ENCODE results near the gene EYA4.

Gene EYA4

GRCh38 chr6:133245422-133245903 lies 4.3 kb downstream of the EYA4 start:
- Histone ChIP-seq H3K9me3 (ENCODE audit: low read depth, low read length) (no peaks in the 10 kb centered on the region), H3K9ac (ENCODE audit: insufficient read length) (no peak overlapping the region), H3K36me3 (ENCODE audit: insufficient read depth, low read length) (no peaks in the 10 kb centered on the region), H3K4me3 (no peak overlapping the region), H3K27ac (no peak overlapping the region)
- no peak for TF ChIP-seq FOXP2 (optimal IDR thresholded peaks at IDR 0.05; ENCODE audit: control extremely low read depth, extremely low read length, insufficient read depth)
- TF ChIP-seq POLR2AphosphoS5 (IDR thresholded peaks at IDR 0.05; ENCODE audit: borderline replicate concordance, low read depth, low read length): no peak
- TF ChIP-seq EZH2 (IDR thresholded peaks at IDR 0.05): no peak
- DNase-seq (ENCODE audit: low read depth, low spot score): no peak

GRCh38 chr6:133247581-133247980 lies 6.4 kb downstream of the EYA4 start:
- TF ChIP-seq EZH2 (IDR thresholded peaks at IDR 0.05) (no peak), POLR2AphosphoS5 (IDR thresholded peaks at IDR 0.05; ENCODE audit: borderline replicate concordance, low read depth, low read length) (no peak), FOXP2 (optimal IDR thresholded peaks at IDR 0.05; ENCODE audit: control extremely low read depth, extremely low read length, insufficient read depth) (no peak)
- H3K9ac ChIP-seq (ENCODE audit: insufficient read length): no peak overlapping the region
- no peak overlapping the region for H3K27ac ChIP-seq
- H3K36me3 ChIP-seq (ENCODE audit: insufficient read depth, low read length): no peaks in the 10 kb centered on the region
- no peak overlapping the region for H3K4me3 ChIP-seq
- no peak for DNase-seq (ENCODE audit: low read depth, low spot score)
- H3K9me3 ChIP-seq (ENCODE audit: low read depth, low read length): no peaks in the 10 kb centered on the region

- DNase-seq (ENCODE audit: low read depth, low spot score): no peak
- no peak overlapping the region for H3K9ac ChIP-seq (ENCODE audit: insufficient read length)
- TF ChIP-seq POLR2AphosphoS5 (IDR thresholded peaks at IDR 0.05; ENCODE audit: borderline replicate concordance, low read depth, low read length): no peak
- no peak for TF ChIP-seq FOXP2 (optimal IDR thresholded peaks at IDR 0.05; ENCODE audit: control extremely low read depth, extremely low read length, insufficient read depth)
- TF ChIP-seq EZH2 (IDR thresholded peaks at IDR 0.05): no peak
- H3K9me3 ChIP-seq (ENCODE audit: low read depth, low read length): no peaks in the 10 kb centered on the region
- no peak overlapping the region for H3K27ac ChIP-seq
- no peak overlapping the region for H3K4me3 ChIP-seq
- H3K36me3 ChIP-seq (ENCODE audit: insufficient read depth, low read length): no peaks in the 10 kb centered on the region
Observed at GRCh38 chr6:133248241-133249001, 7.3 kb downstream of the EYA4 start.

- DNase-seq (ENCODE audit: low read depth, low spot score): no peak
- Histone ChIP-seq H3K27ac (no peak overlapping the region), H3K9me3 (ENCODE audit: low read depth, low read length) (no peaks in the 10 kb centered on the region), H3K4me3 (no peak overlapping the region), H3K9ac (ENCODE audit: insufficient read length) (no peak overlapping the region), H3K36me3 (ENCODE audit: insufficient read depth, low read length) (no peaks in the 10 kb centered on the region)
- TF ChIP-seq EZH2 (IDR thresholded peaks at IDR 0.05): no peak
- TF ChIP-seq POLR2AphosphoS5 (IDR thresholded peaks at IDR 0.05; ENCODE audit: borderline replicate concordance, low read depth, low read length): no peak
- no peak for TF ChIP-seq FOXP2 (optimal IDR thresholded peaks at IDR 0.05; ENCODE audit: control extremely low read depth, extremely low read length, insufficient read depth)
Observed at GRCh38 chr6:133251688-133252087, 10.5 kb downstream of the EYA4 start.

GRCh38 chr6:133254552-133255228 lies 13.5 kb downstream of the EYA4 start:
- H3K36me3 ChIP-seq (ENCODE audit: insufficient read depth, low read length): no peaks in the 10 kb centered on the region
- TF ChIP-seq POLR2AphosphoS5 (IDR thresholded peaks at IDR 0.05; ENCODE audit: borderline replicate concordance, low read depth, low read length) (no peak), FOXP2 (optimal IDR thresholded peaks at IDR 0.05; ENCODE audit: control extremely low read depth, extremely low read length, insufficient read depth) (no peak), EZH2 (IDR thresholded peaks at IDR 0.05) (no peak)
- no peak for DNase-seq (ENCODE audit: low read depth, low spot score)
- no peak overlapping the region for H3K27ac ChIP-seq
- no peaks in the 10 kb centered on the region for H3K9me3 ChIP-seq (ENCODE audit: low read depth, low read length)
- no peak overlapping the region for H3K9ac ChIP-seq (ENCODE audit: insufficient read length)
- no peak overlapping the region for H3K4me3 ChIP-seq

- Histone ChIP-seq H3K4me3 (no peak overlapping the region), H3K9ac (ENCODE audit: insufficient read length) (no peak overlapping the region), H3K36me3 (ENCODE audit: insufficient read depth, low read length) (no peaks in the 10 kb centered on the region), H3K27ac (no peak overlapping the region), H3K9me3 (ENCODE audit: low read depth, low read length) (no peaks in the 10 kb centered on the region)
- no peak for DNase-seq (ENCODE audit: low read depth, low spot score)
- TF ChIP-seq POLR2AphosphoS5 (IDR thresholded peaks at IDR 0.05; ENCODE audit: borderline replicate concordance, low read depth, low read length) (no peak), EZH2 (IDR thresholded peaks at IDR 0.05) (no peak), FOXP2 (optimal IDR thresholded peaks at IDR 0.05; ENCODE audit: control extremely low read depth, extremely low read length, insufficient read depth) (no peak)
Observed at GRCh38 chr6:133257545-133258105, 16.5 kb downstream of the EYA4 start.

GRCh38 chr6:133259561-133259960 lies 18.4 kb downstream of the EYA4 start:
- H3K9ac ChIP-seq (ENCODE audit: insufficient read length): no peak overlapping the region
- H3K4me3 ChIP-seq: no peak overlapping the region
- H3K36me3 ChIP-seq (ENCODE audit: insufficient read depth, low read length): no peaks in the 10 kb centered on the region

GRCh38 chr6:133262804-133263203 lies 21.6 kb downstream of the EYA4 start:
- Histone ChIP-seq H3K4me3 (no peak overlapping the region), H3K36me3 (ENCODE audit: insufficient read depth, low read length) (no peaks in the 10 kb centered on the region), H3K9me3 (ENCODE audit: low read depth, low read length) (no peaks in the 10 kb centered on the region), H3K9ac (ENCODE audit: insufficient read length) (no peak overlapping the region), H3K27ac (no peak overlapping the region)
- DNase-seq (ENCODE audit: low read depth, low spot score): no peak
- TF ChIP-seq FOXP2 (optimal IDR thresholded peaks at IDR 0.05; ENCODE audit: control extremely low read depth, extremely low read length, insufficient read depth) (no peak), EZH2 (IDR thresholded peaks at IDR 0.05) (no peak), POLR2AphosphoS5 (IDR thresholded peaks at IDR 0.05; ENCODE audit: borderline replicate concordance, low read depth, low read length) (no peak)

More at GRCh38 chr6:133259561-133259960, 18.4 kb downstream of the EYA4 start:
- no peak for DNase-seq (ENCODE audit: low read depth, low spot score)
- TF ChIP-seq FOXP2 (optimal IDR thresholded peaks at IDR 0.05; ENCODE audit: control extremely low read depth, extremely low read length, insufficient read depth): no peak
- no peak for TF ChIP-seq EZH2 (IDR thresholded peaks at IDR 0.05)
- TF ChIP-seq POLR2AphosphoS5 (IDR thresholded peaks at IDR 0.05; ENCODE audit: borderline replicate concordance, low read depth, low read length): no peak
- Histone ChIP-seq H3K9me3 (ENCODE audit: low read depth, low read length) (no peaks in the 10 kb centered on the region), H3K27ac (no peak overlapping the region)

All from SK-N-MC (cell line).